ENCODE measurements around the gene TBC1D22B. TPM values are rescaled to one million over a fixed set of nuclear protein-coding genes. Genes with fewer than 3 reads are reported as not detected.

TBC1D22B gene
- total RNA-seq, 2 experiments from 2014 or later, result 8.0 to 12.3 TPM

DNA sequence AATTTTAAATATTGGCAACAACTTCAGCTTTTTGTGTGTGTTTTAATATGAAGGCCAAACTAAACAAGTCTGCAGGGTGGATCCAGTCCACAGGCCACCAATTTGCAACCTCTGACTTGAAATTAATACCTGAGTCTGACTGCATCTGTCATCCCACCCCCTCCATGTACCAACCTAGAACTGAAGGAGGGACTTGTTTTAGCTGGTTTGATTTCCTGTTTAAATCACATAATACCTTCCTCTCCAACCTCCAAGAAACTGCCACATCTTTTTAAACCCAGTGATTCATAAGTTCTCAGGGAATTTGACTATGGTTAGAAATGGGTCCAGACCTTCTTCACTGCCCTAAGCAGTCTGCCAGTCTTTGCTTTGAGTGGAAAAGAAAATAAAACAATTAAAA lies 117.8 kb downstream of the TBC1D22B start:
- Histone ChIP-seq H3K27ac (ENCODE audit: low read depth, low read length, poor library complexity, severe bottlenecking) (no peak overlapping the region), H3K79me2 (ENCODE audit: insufficient read depth, low read depth, low read length) (no peaks in the 10 kb centered on the region), H4K20me1 (ENCODE audit: insufficient read depth, low read length) (no peaks in the 10 kb centered on the region), H3K4me2 (ENCODE audit: low read length) (0 out of 2 replicates have a peak overlapping the region, but pooled peaks have one; percentile 21), H2AFZ (ENCODE audit: low read length) (no peak overlapping the region), H3K36me3 (ENCODE audit: insufficient read depth, low read length) (peaks cover 58% of the 10 kb centered on the region), H3K4me1 (ENCODE audit: insufficient read depth, low read length, poor library complexity, severe bottlenecking) (peaks cover 21% of the 10 kb centered on the region), H3K9me2 (ENCODE audit: insufficient read depth, low read length) (no peaks in the 10 kb centered on the region), H3K4me3 (ENCODE audit: low read depth, low read length, poor library complexity, severe bottlenecking) (no peak overlapping the region), H3K9me3 (ENCODE audit: low read length) (no peaks in the 10 kb centered on the region)
- TF ChIP-seq, protein P1, sequence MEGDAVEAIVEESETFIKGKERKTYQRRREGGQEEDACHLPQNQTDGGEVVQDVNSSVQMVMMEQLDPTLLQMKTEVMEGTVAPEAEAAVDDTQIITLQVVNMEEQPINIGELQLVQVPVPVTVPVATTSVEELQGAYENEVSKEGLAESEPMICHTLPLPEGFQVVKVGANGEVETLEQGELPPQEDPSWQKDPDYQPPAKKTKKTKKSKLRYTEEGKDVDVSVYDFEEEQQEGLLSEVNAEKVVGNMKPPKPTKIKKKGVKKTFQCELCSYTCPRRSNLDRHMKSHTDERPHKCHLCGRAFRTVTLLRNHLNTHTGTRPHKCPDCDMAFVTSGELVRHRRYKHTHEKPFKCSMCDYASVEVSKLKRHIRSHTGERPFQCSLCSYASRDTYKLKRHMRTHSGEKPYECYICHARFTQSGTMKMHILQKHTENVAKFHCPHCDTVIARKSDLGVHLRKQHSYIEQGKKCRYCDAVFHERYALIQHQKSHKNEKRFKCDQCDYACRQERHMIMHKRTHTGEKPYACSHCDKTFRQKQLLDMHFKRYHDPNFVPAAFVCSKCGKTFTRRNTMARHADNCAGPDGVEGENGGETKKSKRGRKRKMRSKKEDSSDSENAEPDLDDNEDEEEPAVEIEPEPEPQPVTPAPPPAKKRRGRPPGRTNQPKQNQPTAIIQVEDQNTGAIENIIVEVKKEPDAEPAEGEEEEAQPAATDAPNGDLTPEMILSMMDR (conservative IDR thresholded peaks at IDR 0.05; ENCODE audit: low read length), result no peak
- TF ChIP-seq EZH2phosphoT487 (IDR thresholded peaks at IDR 0.05; ENCODE audit: borderline replicate concordance, low read depth, low read length), result no peak
- CTCF ChIA-PET (ENCODE audit: unreplicated experiment), result no interaction called here
- POLR2A ChIA-PET, result no interaction called here
- no peak for DNase-seq (ENCODE audit: low spot score)
- BruUV-seq (replicated peaks), result no TSS peak
- intact Hi-C loops (cut with micrococcal nuclease; ENCODE audit: unreplicated experiment), result no loop called here

DNA sequence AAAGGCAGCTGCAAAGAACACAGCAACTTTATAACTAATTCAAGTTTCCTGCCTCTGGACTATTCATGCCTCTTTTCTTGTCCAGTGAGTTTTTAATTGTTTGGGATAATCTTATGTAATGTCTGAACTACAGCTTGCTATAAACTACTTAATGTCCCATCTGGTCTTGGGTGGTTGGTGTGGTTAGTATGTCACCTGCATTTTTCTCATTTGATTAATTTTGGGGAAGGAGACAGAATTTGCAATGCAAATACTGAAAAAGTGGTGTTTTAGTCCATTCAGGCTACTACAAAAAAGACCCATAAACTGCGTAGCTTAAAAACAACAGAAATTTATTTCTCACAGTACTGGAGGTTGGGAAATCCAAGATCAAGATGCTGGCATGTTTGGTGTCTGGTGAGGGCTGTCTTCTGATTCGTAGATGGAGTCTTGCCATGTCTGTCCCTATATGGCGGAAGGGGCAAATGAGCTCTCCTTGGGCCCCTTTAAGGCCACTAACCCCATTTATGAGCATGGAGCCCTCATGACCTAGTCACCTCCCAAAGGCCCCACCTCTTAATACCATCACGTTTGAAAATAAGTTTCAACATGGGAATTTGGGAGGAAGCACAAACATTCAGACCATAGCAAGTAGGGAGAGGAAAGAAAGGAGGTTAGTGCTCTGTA lies 118.6 kb downstream of the TBC1D22B start:
- peak overlapping the region; percentile 21; the same call in 1 of the 2 replicates for H3K4me2 ChIP-seq (ENCODE audit: low read length)

More for the DNA sequence above, 118.6 kb downstream of the TBC1D22B start:
- no peak overlapping the region for H3K27ac ChIP-seq (ENCODE audit: low read depth, low read length, poor library complexity, severe bottlenecking)
- TF ChIP-seq EZH2phosphoT487 (IDR thresholded peaks at IDR 0.05; ENCODE audit: borderline replicate concordance, low read depth, low read length), result no peak
- TF ChIP-seq, protein P1 (conservative IDR thresholded peaks at IDR 0.05; ENCODE audit: low read length), result no peak
- no TSS peak for BruUV-seq (replicated peaks)
- H4K20me1 ChIP-seq (ENCODE audit: insufficient read depth, low read length), result no peaks in the 10 kb centered on the region
- no peak overlapping the region for H2AFZ ChIP-seq (ENCODE audit: low read length)
- no peaks in the 10 kb centered on the region for H3K9me3 ChIP-seq (ENCODE audit: low read length)
- CTCF ChIA-PET (ENCODE audit: unreplicated experiment), result no interaction called here
- H3K79me2 ChIP-seq (ENCODE audit: insufficient read depth, low read depth, low read length), result no peaks in the 10 kb centered on the region
- DNase-seq (ENCODE audit: low spot score), result no peak
- H3K4me1 ChIP-seq (ENCODE audit: insufficient read depth, low read length, poor library complexity, severe bottlenecking), result peaks cover 21% of the 10 kb centered on the region
- POLR2A ChIA-PET, result interaction anchor here (0.6 kb wide), 2 partner anchors 9 to 24 kb away, joined by 3 to 4 read pairs; no protein-coding TSS in a partner anchor
- no peaks in the 10 kb centered on the region for H3K9me2 ChIP-seq (ENCODE audit: insufficient read depth, low read length)
- no peak overlapping the region for H3K4me3 ChIP-seq (ENCODE audit: low read depth, low read length, poor library complexity, severe bottlenecking)
- H3K36me3 ChIP-seq (ENCODE audit: insufficient read depth, low read length), result peaks cover 55% of the 10 kb centered on the region
- intact Hi-C loops (cut with micrococcal nuclease; ENCODE audit: unreplicated experiment), result no loop called here
